Measurements from ENCODE around the gene KATNB1. TPM values are rescaled to one million over a fixed set of nuclear protein-coding genes. Genes with fewer than 3 reads are reported as not detected.

The KATNB1 gene
- total RNA-seq (2014; rRNA removed; shearing (Covaris generic)), result 35.2 and 38.9 TPM in 2 replicates

GRCh38 chr16:57735755-57736418, at the start of gene KATNB1:
KATNB1 (plus strand) TSS chr16:57735770; CDS start chr16:57737244, 1,474 bp downstream.
- H3K27me3 ChIP-seq, result no peaks in the 10 kb centered on the region
- H3K4me1 ChIP-seq, result peaks cover 5% of the 10 kb centered on the region
- peak within 1 kb of the TSS; percentile 77 for H3K4me3 ChIP-seq
- no peaks in the 10 kb centered on the region for H3K9me3 ChIP-seq (replicated peaks)
- H3K27ac ChIP-seq, result peak within 1 kb of the TSS; percentile 76
- no peaks in the 10 kb centered on the region for H3K36me3 ChIP-seq
- DNase-seq, result peak in 1 of 2 experiments; percentile 52

- Histone ChIP-seq H3K27me3 (peaks cover 45% of the 10 kb centered on the region), H3K9me3 (replicated peaks) (no peaks in the 10 kb centered on the region)
Measured at GRCh38 chr16:57686577-57686976, 49.0 kb upstream of the KATNB1 start.

GRCh38 chr16:57687363-57687929, 48.1 kb upstream of the KATNB1 start:
- H3K27ac ChIP-seq, result no peak overlapping the region
- H3K27me3 ChIP-seq, result peaks cover 47% of the 10 kb centered on the region
- H3K9me3 ChIP-seq (replicated peaks), result no peaks in the 10 kb centered on the region
- H3K4me3 ChIP-seq, result no peak overlapping the region
- DNase-seq, result no peak
- no peaks in the 10 kb centered on the region for H3K4me1 ChIP-seq
- H3K36me3 ChIP-seq, result no peaks in the 10 kb centered on the region

More at GRCh38 chr16:57686577-57686976, 49.0 kb upstream of the KATNB1 start:
- Histone ChIP-seq H3K4me3 (no peak overlapping the region), H3K27ac (no peak overlapping the region), H3K4me1 (no peaks in the 10 kb centered on the region), H3K36me3 (no peaks in the 10 kb centered on the region)
- DNase-seq, result peak in 1 of 2 experiments; percentile 32

GRCh38 chr16:57688487-57688986, 47.0 kb upstream of the KATNB1 start:
- Histone ChIP-seq H3K9me3 (replicated peaks) (no peaks in the 10 kb centered on the region), H3K27ac (no peak overlapping the region), H3K36me3 (no peaks in the 10 kb centered on the region), H3K27me3 (peaks cover 57% of the 10 kb centered on the region), H3K4me1 (no peaks in the 10 kb centered on the region), H3K4me3 (no peak overlapping the region)
- no peak for DNase-seq

- H3K27ac ChIP-seq, result no peak overlapping the region
- H3K9me3 ChIP-seq (replicated peaks), result no peaks in the 10 kb centered on the region
- H3K4me3 ChIP-seq, result no peak overlapping the region
- peaks cover 57% of the 10 kb centered on the region for H3K27me3 ChIP-seq
- no peaks in the 10 kb centered on the region for H3K36me3 ChIP-seq
- DNase-seq, result no peak
- H3K4me1 ChIP-seq, result no peaks in the 10 kb centered on the region
Measured at GRCh38 chr16:57688987-57689761, 46.4 kb upstream of the KATNB1 start.

GRCh38 chr16:57689762-57690558, 45.6 kb upstream of the KATNB1 start:
- no peak overlapping the region for H3K4me3 ChIP-seq
- peak in 1 of 2 experiments; percentile 14 for DNase-seq
- peaks cover 56% of the 10 kb centered on the region for H3K27me3 ChIP-seq
- H3K9me3 ChIP-seq (replicated peaks), result no peaks in the 10 kb centered on the region
- no peaks in the 10 kb centered on the region for H3K36me3 ChIP-seq
- no peaks in the 10 kb centered on the region for H3K4me1 ChIP-seq
- H3K27ac ChIP-seq, result no peak overlapping the region

- no peak overlapping the region for H3K4me3 ChIP-seq
- H3K4me1 ChIP-seq, result no peaks in the 10 kb centered on the region
- no peaks in the 10 kb centered on the region for H3K9me3 ChIP-seq (replicated peaks)
- H3K36me3 ChIP-seq, result no peaks in the 10 kb centered on the region
- DNase-seq, result no peak
- H3K27me3 ChIP-seq, result peaks cover 53% of the 10 kb centered on the region
- H3K27ac ChIP-seq, result no peak overlapping the region
Measured at GRCh38 chr16:57690782-57691471, 44.6 kb upstream of the KATNB1 start.

GRCh38 chr16:57692636-57693035, 42.9 kb upstream of the KATNB1 start:
- Histone ChIP-seq H3K27ac (no peak overlapping the region), H3K36me3 (no peaks in the 10 kb centered on the region), H3K9me3 (replicated peaks) (no peaks in the 10 kb centered on the region), H3K4me3 (no peak overlapping the region), H3K27me3 (peaks cover 49% of the 10 kb centered on the region), H3K4me1 (no peaks in the 10 kb centered on the region)
- DNase-seq, result no peak

- H3K27me3 ChIP-seq, result peaks cover 50% of the 10 kb centered on the region
- no peak overlapping the region for H3K27ac ChIP-seq
- no peaks in the 10 kb centered on the region for H3K36me3 ChIP-seq
- H3K4me1 ChIP-seq, result no peaks in the 10 kb centered on the region
- no peak for DNase-seq
- no peak overlapping the region for H3K4me3 ChIP-seq
- H3K9me3 ChIP-seq (replicated peaks), result no peaks in the 10 kb centered on the region
Measured at GRCh38 chr16:57693550-57693949, 42.0 kb upstream of the KATNB1 start.

- Histone ChIP-seq H3K9me3 (replicated peaks) (no peaks in the 10 kb centered on the region), H3K4me3 (no peak overlapping the region), H3K4me1 (no peaks in the 10 kb centered on the region), H3K36me3 (no peaks in the 10 kb centered on the region), H3K27me3 (peaks cover 52% of the 10 kb centered on the region), H3K27ac (no peak overlapping the region)
- no peak for DNase-seq
Measured at GRCh38 chr16:57694231-57694724, 41.3 kb upstream of the KATNB1 start.

- Histone ChIP-seq H3K4me3 (no peak within 1 kb of the TSS), H3K36me3 (no peaks in the 10 kb centered on the region), H3K27me3 (peaks cover 55% of the 10 kb centered on the region), H3K4me1 (no peaks in the 10 kb centered on the region), H3K9me3 (replicated peaks) (no peaks in the 10 kb centered on the region), H3K27ac (no peak within 1 kb of the TSS)
- peak; percentile 32 to 56 for DNase-seq
Measured at GRCh38 chr16:57694725-57695679, 40.6 kb upstream of the KATNB1 start, which contains the start of gene DRC7. DRC7 (plus strand) TSS chr16:57694806; CDS start chr16:57697950, 3,144 bp downstream.

- H3K4me3 ChIP-seq, result no peak overlapping the region
- H3K36me3 ChIP-seq, result no peaks in the 10 kb centered on the region
- no peak overlapping the region for H3K27ac ChIP-seq
- H3K4me1 ChIP-seq, result no peaks in the 10 kb centered on the region
- H3K9me3 ChIP-seq (replicated peaks), result no peaks in the 10 kb centered on the region
- H3K27me3 ChIP-seq, result peaks cover 54% of the 10 kb centered on the region
- no peak for DNase-seq
Measured at GRCh38 chr16:57695680-57696069, 39.9 kb upstream of the KATNB1 start.

GRCh38 chr16:57696240-57696639, 39.3 kb upstream of the KATNB1 start:
- Histone ChIP-seq H3K4me1 (no peaks in the 10 kb centered on the region), H3K4me3 (no peak overlapping the region), H3K27me3 (peaks cover 60% of the 10 kb centered on the region), H3K27ac (no peak overlapping the region), H3K36me3 (no peaks in the 10 kb centered on the region), H3K9me3 (replicated peaks) (no peaks in the 10 kb centered on the region)
- no peak for DNase-seq

Measured in SJCRH30 (cell line).